Stimulated activated naive CD8-positive, alpha-beta T cell treated with anti-CD3 and anti-CD28 coated beads, Interleukin-15, amount 100 ng/mL, for 72 hours (primary cell): ENCODE results near the gene DCAF4.
A peak's percentile ranks its signal among the peaks of the same experiment; 100 is the strongest.

ENCODE experiments used
- ATAC-seq: fragments of 150-1000 bp; cut with Tn5 transposase; 2 replicates; pipeline ENCODE4 v1.10.0; 2021; ENCODE audit warnings: mild to moderate bottlenecking, moderate library complexity
- DNase-seq, 2 donors: peaks; one replicate each; pipeline ENCODE4 v3.0.0; 2021 to 2022
- H3K27ac Mint-ChIP-seq, 2 donors: one replicate each; pipeline ENCODE4 v1.8.0; 2022; ENCODE audit warnings: mild to moderate bottlenecking in 2 of 2, mixed read lengths in 2 of 2, moderate library complexity in 2 of 2
- H3K27me3 Mint-ChIP-seq: one replicate; pipeline ENCODE4 v1.8.0; 2022; ENCODE audit warnings: mixed read lengths
- H3K4me1 Mint-ChIP-seq: one replicate; pipeline ENCODE4 v1.8.0; 2022; ENCODE audit warnings: mild to moderate bottlenecking, mixed read lengths
- H3K4me3 Mint-ChIP-seq, 2 donors: one replicate each; pipeline ENCODE4 v1.8.0; 2022; ENCODE audit warnings: mild to moderate bottlenecking in 2 of 2, mixed read lengths in 2 of 2, moderate library complexity in 1 of 2
- H3K9me3 Mint-ChIP-seq, 2 donors: one replicate each; pipeline ENCODE4 v1.8.0; 2022; ENCODE audit warnings: mixed read lengths in 2 of 2

Gene DCAF4

DNA sequence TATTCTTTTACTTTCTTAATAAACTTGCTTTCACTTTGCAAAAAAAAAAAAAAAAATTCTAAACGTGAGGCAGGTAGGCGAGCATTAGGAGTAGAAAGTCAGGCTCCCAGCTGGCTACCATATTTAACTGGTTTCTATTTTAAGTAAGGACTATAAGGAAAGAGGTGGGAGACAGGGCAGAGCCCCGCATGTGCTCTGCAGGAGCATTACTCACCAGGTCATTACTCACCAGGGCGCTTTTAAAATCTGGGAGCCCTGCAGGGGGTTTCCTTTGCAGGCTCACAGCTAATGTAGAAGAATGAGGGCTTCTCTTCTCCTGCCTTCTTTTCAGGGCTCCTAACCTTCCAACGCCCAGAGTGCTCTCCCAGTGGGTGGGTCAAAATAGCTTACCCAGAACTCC, 18.4 kb upstream of the DCAF4 start:
- H3K27ac Mint-ChIP-seq: no peak overlapping the region
- no peak for DNase-seq

DNA sequence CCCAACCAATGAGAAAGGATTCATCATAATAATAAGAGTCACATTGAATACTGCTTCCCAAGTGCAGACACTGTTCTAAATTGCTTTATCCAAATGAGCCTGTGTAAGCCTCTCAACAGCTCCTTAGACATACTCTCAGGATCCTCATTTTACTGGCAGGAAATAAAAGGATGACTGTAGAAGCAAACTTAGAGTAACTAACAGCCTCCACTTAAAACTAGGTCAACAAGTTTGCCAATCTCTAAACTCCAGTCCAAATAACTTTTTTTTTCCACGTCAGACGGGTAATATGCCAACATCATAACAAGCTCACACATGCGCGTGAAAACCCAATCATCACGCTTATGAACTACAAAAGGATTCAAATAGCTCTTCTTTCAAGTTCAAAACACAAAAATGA, 17.1 kb upstream of the DCAF4 start:
- ATAC-seq: no peak

More for the DNA sequence above, 18.4 kb upstream of the DCAF4 start:
- Mint-ChIP-seq H3K4me1 (peaks cover 7% of the 10 kb centered on the region), H3K9me3 (no peaks in the 10 kb centered on the region), H3K4me3 (no peak overlapping the region), H3K27me3 (peaks cover 8% of the 10 kb centered on the region)
- no peak for ATAC-seq

DNA sequence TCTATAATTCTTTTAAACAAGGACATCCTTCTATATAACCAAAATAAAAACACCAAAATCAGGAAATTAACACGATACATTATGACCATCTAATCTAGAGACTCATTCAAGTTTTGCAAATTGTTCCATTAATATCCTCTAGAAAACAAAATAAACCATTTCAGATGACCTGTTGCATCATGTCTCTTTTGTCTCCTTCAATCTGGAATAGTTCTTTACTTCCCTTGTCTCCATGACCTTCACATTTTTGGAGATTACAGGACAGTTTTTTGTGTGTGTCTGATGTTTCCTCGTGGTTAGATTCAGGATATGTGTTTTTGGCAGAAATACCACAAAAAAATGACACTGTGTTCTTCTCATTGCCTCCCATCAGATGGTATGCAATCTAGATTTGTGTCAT, 12.5 kb upstream of the DCAF4 start:
- H3K27ac Mint-ChIP-seq: no peak overlapping the region
- no peak for DNase-seq
- no peak for ATAC-seq
- H3K4me3 Mint-ChIP-seq: no peak overlapping the region
- peaks cover 39% of the 10 kb centered on the region for H3K27me3 Mint-ChIP-seq
- H3K4me1 Mint-ChIP-seq: no peaks in the 10 kb centered on the region
- H3K9me3 Mint-ChIP-seq: no peaks in the 10 kb centered on the region

More for the DNA sequence above, 17.1 kb upstream of the DCAF4 start:
- no peak for DNase-seq
- H3K9me3 Mint-ChIP-seq: no peaks in the 10 kb centered on the region
- no peak overlapping the region for H3K27ac Mint-ChIP-seq
- peaks cover 14% of the 10 kb centered on the region for H3K27me3 Mint-ChIP-seq
- no peak overlapping the region for H3K4me3 Mint-ChIP-seq
- peaks cover 7% of the 10 kb centered on the region for H3K4me1 Mint-ChIP-seq

DNA sequence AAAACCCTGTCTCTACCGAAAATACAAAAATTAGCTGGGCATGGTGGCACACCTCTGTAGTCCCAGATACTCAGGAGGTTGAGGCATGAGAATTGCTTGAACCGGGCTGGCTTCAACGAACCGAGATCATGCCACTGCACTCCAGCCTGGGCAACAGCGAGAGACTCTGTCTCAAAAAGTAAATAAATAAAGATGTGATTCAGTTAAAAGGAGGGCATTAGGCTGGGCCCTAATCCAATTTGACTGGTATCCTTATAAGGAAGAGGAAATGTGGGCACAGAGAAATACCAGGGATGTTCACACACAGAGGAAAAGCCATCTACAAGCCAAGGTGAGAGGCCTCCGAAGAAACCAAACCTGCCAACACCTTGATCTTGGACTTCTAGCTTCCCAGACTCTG, 10.1 kb upstream of the DCAF4 start:
- H3K9me3 Mint-ChIP-seq: no peaks in the 10 kb centered on the region

DNA sequence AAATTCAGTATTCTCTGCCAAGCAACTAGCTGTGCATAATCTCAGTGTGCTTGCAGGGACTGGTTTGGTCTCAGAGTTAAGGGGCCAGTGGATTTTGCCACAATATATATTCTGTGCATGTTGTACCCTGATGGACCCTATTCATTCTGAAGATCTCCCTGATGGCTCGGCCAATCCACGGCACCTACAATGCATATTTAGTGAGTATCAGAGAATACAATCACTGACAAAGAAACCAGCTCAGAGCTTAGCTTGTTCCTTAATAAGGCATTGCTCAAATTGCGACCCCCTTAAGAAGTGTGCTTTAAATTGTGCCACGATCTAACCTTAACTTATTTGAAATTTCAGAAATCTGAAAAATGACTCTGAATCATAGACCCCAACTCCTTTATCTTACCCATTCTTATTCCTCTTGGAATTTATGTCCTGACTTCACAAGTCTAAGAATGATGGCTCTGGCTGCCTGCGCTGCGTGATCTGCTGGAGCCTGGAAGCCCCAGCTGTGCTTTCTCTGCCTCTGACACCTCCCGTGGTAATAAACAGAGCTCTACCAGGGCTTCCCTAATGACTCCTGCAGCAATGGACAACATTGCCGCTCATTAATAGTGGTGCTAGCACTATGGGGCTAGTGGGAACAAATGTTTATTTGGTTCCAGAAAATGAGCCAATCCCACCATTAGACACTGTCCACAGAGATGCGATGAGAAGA, 9.0 kb upstream of the DCAF4 start:
- Mint-ChIP-seq H3K27ac (no peak overlapping the region), H3K9me3 (no peaks in the 10 kb centered on the region), H3K4me1 (no peaks in the 10 kb centered on the region), H3K4me3 (no peak overlapping the region), H3K27me3 (peaks cover 69% of the 10 kb centered on the region)
- DNase-seq: no peak
- ATAC-seq: no peak

More for the DNA sequence above, 10.1 kb upstream of the DCAF4 start:
- ATAC-seq: no peak
- H3K27me3 Mint-ChIP-seq: peaks cover 62% of the 10 kb centered on the region
- no peak overlapping the region for H3K4me3 Mint-ChIP-seq
- no peaks in the 10 kb centered on the region for H3K4me1 Mint-ChIP-seq
- no peak overlapping the region for H3K27ac Mint-ChIP-seq
- DNase-seq: no peak

DNA sequence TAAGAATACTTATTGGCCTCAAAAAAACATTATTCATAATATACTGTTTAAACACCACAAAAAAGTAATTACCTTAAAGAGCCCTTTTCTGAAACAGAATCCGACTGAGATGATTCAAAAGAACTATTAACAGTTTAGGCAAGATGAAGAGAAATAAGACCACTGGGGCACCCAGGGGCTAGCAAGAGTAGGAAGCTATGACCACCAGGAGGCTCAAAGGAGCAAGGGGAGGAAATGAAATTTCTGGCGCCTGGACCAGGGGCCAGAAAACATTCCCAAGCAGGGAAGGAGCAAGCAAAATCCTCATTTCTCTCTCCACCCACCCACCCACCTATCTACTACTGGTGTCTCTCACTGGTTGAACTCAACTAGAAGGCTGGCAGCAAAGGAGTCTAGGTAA, 6.3 kb upstream of the DCAF4 start:
- DNase-seq (no peak), ATAC-seq (no peak)
- Mint-ChIP-seq H3K4me3 (no peak overlapping the region), H3K4me1 (no peaks in the 10 kb centered on the region), H3K27me3 (peaks cover 67% of the 10 kb centered on the region), H3K9me3 (no peaks in the 10 kb centered on the region), H3K27ac (no peak overlapping the region)

DNA sequence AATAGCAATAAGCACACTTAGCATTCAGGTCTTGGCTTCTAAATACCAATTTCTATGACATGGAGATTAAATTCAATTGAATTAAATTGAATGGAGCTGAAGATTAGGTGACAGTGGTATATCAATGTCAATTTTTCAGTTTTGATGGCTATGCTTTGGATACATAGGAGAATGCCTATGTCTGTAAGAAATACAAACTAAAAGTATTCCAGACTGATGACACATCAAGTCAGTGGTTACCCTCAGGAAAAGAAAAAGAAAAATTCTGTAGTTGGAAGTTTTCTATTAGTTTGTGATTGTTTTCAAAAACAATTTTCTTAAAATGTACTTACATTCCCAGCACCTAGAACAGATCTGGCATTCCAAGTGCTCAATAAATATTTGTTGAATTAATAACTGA, 4.9 kb upstream of the DCAF4 start:
- ATAC-seq: no peak
- H3K4me3 Mint-ChIP-seq: no peak overlapping the region
- H3K27ac Mint-ChIP-seq: no peak overlapping the region
- peaks cover 64% of the 10 kb centered on the region for H3K27me3 Mint-ChIP-seq
- DNase-seq: no peak
- H3K4me1 Mint-ChIP-seq: peaks cover 10% of the 10 kb centered on the region
- no peaks in the 10 kb centered on the region for H3K9me3 Mint-ChIP-seq

DNA sequence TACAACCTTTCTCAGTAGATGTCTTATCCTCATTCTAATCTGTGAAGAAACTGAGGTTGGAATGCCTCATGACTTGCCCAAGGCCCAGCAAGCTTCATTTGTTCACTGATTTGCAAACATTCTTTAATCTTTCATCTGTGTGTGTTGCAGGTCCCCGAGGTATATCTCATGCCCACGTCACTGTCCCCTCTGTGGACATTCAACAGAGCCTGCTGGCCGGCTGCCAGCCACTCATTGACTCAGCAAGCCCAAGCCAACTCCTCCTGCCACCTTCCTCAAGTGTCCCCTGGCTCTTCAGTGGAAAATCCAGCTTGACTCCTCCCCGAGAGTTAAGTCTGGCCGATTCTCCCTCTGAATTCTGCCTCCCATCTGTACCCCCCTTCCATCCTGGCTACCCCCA, 1.9 kb upstream of the DCAF4 start:
- peaks cover 41% of the 10 kb centered on the region for H3K27me3 Mint-ChIP-seq
- no peak for DNase-seq
- no peak overlapping the region for H3K4me3 Mint-ChIP-seq

DNA sequence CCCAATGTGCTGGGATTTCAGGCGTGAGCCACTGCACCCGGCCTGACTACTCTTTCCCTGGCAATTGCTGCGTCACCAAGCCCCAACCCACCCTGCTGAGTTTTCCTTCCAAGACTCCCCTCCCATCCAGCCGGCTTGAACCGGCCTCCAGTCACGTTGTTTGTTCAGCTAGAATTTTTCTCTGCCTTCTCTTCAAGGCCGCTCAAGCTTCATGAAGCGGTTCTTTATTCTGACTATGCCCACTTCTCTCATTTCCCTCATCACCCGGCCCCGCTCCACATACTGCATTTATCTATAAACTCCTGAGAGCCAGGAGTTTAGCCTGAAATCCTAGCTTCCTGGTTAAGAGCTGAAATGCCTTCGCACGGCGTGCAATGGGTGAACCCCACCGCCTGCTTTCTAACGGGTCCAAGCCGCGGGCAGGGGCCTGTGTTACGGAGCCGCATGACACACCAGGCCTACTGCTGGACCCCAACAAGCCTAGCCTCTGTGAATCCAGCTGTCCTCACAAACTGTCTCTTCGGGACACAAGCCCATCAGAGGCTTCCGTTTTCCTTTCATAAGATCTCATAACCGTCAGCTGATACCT, 999 bp upstream of the DCAF4 start:
- ATAC-seq (no peak), DNase-seq (no peak)
- H3K4me1 Mint-ChIP-seq: peaks cover 10% of the 10 kb centered on the region
- peaks cover 31% of the 10 kb centered on the region for H3K27me3 Mint-ChIP-seq
- peak overlapping the region in 1 of 2 donors; percentile 12 for H3K27ac Mint-ChIP-seq
- no peaks in the 10 kb centered on the region for H3K9me3 Mint-ChIP-seq
- H3K4me3 Mint-ChIP-seq: peak overlapping the region; percentile 98

More for the DNA sequence above, 1.9 kb upstream of the DCAF4 start:
- Mint-ChIP-seq H3K4me1 (peaks cover 10% of the 10 kb centered on the region), H3K9me3 (no peaks in the 10 kb centered on the region), H3K27ac (no peak overlapping the region)
- no peak for ATAC-seq

DNA sequence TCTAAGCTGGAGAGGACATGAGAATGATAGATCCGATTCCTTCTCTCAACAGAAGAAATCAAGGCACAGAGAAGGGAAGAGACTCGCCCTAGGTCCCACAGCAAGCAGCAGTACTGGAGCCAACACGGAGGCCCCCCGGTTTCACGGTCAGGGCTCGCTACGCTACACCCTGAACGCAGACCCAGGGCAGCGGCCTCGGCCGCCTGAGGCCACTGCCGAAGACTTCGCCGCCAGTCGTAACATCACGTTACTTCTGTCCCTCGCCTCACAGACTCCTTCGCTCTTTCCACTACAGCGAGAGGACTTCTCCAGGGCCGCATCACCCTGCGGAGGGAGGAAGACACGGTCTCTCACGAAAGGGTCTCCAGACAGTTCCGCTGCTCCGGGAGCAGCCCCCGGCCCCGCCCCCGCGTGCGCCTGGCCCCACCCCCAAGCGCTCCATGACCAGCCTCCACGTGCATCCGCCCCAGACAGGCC, 411 bp upstream of the DCAF4 start:
- peaks cover 26% of the 10 kb centered on the region for H3K27me3 Mint-ChIP-seq
- H3K4me3 Mint-ChIP-seq: peak overlapping the region; percentile 98
- DNase-seq (no peak), ATAC-seq (peak; percentile 35)
- peaks cover 10% of the 10 kb centered on the region for H3K4me1 Mint-ChIP-seq
- H3K27ac Mint-ChIP-seq: peak overlapping the region; percentile 98 to 99
- no peaks in the 10 kb centered on the region for H3K9me3 Mint-ChIP-seq

DNA sequence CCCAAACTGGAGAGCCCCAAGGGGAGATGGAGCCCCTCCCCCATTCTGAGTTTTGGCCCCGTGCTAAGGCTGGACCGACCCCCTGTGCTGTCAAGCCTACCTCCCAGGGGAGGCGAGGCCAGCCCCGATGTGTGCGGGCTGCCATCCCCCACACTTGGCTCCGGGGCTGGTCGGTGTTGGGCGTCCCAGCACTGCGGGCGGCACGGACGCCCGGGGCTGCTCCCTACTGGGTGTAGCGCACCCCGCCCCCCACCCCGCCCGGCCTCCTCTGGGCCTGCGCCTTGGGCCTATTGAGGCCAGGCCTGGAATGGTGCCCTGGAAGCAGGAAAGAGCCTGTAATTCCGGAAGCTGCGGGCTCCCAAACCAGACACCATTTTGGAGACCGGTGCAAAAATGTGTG, 2.6 kb downstream of the DCAF4 start:
- ATAC-seq (no peak), DNase-seq (no peak)
- no peak overlapping the region for H3K27ac Mint-ChIP-seq
- no peaks in the 10 kb centered on the region for H3K9me3 Mint-ChIP-seq
- H3K4me1 Mint-ChIP-seq: peaks cover 27% of the 10 kb centered on the region
- H3K27me3 Mint-ChIP-seq: peaks cover 13% of the 10 kb centered on the region
- no peak overlapping the region for H3K4me3 Mint-ChIP-seq

DNA sequence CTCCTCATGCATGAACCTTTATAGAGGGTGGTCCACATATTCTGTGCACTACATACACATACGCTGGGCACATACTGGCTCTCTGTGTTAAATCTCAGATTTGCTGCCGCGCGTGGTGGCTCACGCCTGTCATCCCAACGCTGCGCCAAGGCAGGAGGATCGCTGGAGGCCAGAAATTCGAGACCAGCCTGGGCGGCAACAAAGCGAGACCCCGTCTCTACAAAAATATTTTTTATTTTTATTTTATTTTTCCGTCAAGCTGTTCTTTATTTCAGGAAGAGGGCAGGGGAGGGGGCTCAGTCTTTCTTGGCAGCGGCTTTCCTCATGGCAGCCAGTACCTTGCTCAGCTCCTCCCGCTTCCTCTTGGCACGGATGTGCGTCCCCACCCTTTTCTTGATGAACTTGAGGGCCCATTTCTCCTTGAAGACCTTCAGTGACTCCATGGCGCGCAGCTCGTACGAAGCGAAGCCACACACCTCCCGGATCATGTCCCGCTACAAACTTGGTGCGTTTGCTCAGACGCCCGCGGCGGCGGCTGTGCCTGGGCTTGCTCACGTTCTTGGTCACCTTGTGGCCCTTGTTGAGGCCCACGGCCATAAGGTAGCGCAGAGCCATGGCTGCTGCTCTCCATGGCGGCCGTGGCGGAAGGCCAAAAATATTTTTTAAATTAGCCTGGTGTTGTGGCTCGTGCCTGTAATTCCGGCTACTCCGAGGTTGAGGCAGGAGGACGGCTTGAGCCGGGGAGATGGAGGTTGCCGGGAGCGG, 3.2 kb downstream of the DCAF4 start:
- Mint-ChIP-seq H3K27me3 (peaks cover 11% of the 10 kb centered on the region), H3K4me3 (no peak overlapping the region), H3K4me1 (peaks cover 28% of the 10 kb centered on the region), H3K27ac (no peak overlapping the region), H3K9me3 (no peaks in the 10 kb centered on the region)
- ATAC-seq (no peak), DNase-seq (no peak)

DNA sequence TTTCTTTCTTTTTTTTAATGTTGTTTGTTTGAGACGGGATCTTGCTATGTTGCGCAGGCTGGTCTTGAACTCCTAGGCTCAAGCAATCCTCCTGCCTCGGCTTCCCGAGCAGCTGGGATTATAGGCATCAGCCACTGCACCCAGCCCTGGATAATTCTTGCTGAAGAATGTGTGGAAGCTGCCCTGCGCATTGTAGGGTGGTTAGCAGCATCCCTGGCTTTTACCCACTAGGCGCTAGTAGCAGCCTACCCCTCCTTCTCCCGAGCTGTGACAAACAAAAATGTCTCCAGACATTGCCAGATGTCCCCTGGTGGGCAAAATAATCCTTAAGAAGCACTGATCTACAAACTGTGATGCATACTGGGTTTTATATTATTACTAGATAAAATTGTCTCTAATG, 6.6 kb downstream of the DCAF4 start:
- Mint-ChIP-seq H3K9me3 (no peaks in the 10 kb centered on the region), H3K4me3 (no peak overlapping the region), H3K4me1 (peaks cover 34% of the 10 kb centered on the region), H3K27me3 (no peaks in the 10 kb centered on the region), H3K27ac (no peak overlapping the region)
- DNase-seq: no peak
- ATAC-seq: no peak

DNA sequence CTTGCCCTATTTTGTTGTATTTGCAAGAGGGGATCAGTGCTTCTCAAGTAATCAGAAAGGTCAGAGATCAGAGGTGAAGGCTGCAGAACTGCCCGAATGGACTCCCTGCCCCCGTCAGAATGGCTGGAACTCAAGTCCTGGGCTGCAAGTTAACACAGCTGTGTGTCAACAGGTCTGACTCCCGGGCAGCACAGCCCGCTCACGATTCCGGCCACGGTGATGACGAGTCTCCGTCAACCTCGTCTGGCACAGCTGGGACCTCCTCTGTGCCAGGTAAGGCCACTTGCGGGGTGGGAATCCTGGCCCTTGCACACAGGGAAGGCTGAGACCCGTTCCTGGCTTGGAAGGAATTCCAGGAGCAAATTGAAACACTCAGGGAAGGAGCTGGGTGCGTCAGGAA, 13.4 kb downstream of the DCAF4 start:
- no peaks in the 10 kb centered on the region for H3K27me3 Mint-ChIP-seq
- no peak overlapping the region for H3K4me3 Mint-ChIP-seq
- H3K27ac Mint-ChIP-seq: no peak overlapping the region
- H3K4me1 Mint-ChIP-seq: peaks cover 17% of the 10 kb centered on the region
- DNase-seq (no peak), ATAC-seq (no peak)
- H3K9me3 Mint-ChIP-seq: no peaks in the 10 kb centered on the region

DNA sequence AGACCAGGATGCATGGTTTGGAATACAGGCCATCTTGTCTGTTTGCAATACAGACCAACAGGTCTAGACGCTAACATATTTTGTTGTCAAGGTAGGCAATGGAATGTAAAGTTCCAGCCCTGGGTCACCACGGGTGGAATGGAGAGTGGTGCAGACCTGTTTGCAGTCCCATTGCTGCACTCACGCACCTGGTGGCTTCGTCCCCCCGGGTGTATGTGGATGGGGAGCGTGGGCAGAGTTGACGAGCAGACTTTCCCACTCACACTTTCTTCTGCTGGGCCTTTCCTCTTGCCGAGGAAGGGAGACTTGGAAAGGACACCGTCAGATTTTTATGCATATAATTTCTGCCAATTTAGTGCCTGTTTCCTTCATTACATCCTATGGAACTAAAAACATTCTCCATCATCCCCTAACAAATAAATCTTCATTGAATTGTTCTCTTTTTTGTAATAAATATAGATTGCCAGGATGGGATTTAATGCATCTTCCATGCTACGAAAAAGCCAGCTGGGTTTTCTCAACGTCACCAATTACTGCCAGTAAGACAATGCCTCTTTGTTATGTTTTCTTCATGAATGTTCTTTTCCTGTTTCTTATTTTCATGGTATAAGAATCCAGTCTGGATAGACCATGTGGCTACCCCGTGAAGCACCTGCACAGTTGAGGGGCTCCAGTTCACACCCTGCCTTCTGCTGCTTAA, 15.2 kb downstream of the DCAF4 start:
- Mint-ChIP-seq H3K4me1 (peaks cover 15% of the 10 kb centered on the region), H3K9me3 (no peaks in the 10 kb centered on the region), H3K27me3 (no peaks in the 10 kb centered on the region), H3K27ac (peak overlapping the region in 1 of 2 donors; percentile 57), H3K4me3 (no peak overlapping the region)
- ATAC-seq: no peak
- no peak for DNase-seq
